Stomach (tissue), 9 donors: Measurements from ENCODE around the gene HTD2. TPM values are rescaled to one million over a fixed set of nuclear protein-coding genes. Genes with fewer than 3 reads are reported as not detected.

ENCODE experiments used
- DNase-seq, 2 donors: peaks; one replicate each; pipeline versions ENCODE4 v3.0.0 to v3.0.0-alpha.2; 2013 to 2019
- H3K27ac ChIP-seq, 5 donors: fragments of 200-600 bp in 4 of 5; sonication (generic) in 4 of 5; one replicate each; pipeline ENCODE4 v1.5.1; 2013 to 2019; ENCODE audit warnings: mild to moderate bottlenecking in 1 of 5, moderate library complexity in 1 of 5
- H3K27me3 ChIP-seq, 3 donors: fragments of 200-600 bp; sonication (generic); one replicate each; pipeline ENCODE4 v1.5.1; 2017 to 2019; ENCODE audit warnings: mixed run types in 1 of 3
- H3K36me3 ChIP-seq, 4 donors: fragments of 200-600 bp; sonication (generic); 1 replicate in 3 of 4; 2 replicates in 1 of 4; pipeline ENCODE4 v1.5.1; 2016 to 2019
- H3K4me1 ChIP-seq, 4 donors: fragments of 200-600 bp; sonication (generic); one replicate each; pipeline ENCODE4 v1.5.1; 2016 to 2019
- H3K4me3 ChIP-seq, 4 donors: fragments of 200-600 bp; sonication (generic) in 3 of 4; one replicate each; pipeline ENCODE4 v1.5.1; 2016 to 2019; ENCODE audit warnings: mild to moderate bottlenecking in 1 of 4
- H3K9me3 ChIP-seq, 4 donors: fragments of 200-600 bp; sonication (generic); one replicate each; pipeline ENCODE4 v1.5.1; 2016 to 2019
- EP300 ChIP-seq: sonication (generic); formaldehyde crosslinking; IDR thresholded peaks from one replicate; pipeline ENCODE4 v1.6.1; 2017; ENCODE audit warnings: antibody characterized with exemption
- POLR2A ChIP-seq, 4 donors: fragments of 450-650 bp; IDR thresholded peaks; one replicate each; pipeline ENCODE4 v1.6.1; 2016; ENCODE audit warnings: antibody characterized with exemption in 4 of 4, control low read depth in 2 of 4, mild to moderate bottlenecking in 1 of 4, moderate library complexity in 1 of 4
- POLR2AphosphoS5 ChIP-seq, 3 donors: sonication (generic); formaldehyde crosslinking; IDR thresholded peaks; one replicate each; pipeline ENCODE4 v1.6.1; 2016; ENCODE audit warnings: antibody characterized with exemption in 3 of 3
- WGBS, 5 donors: extraction: QIAGEN DNeasy Blood & Tissue Kit in 3 of 5; methylation state at CpG; one replicate each; pipeline versions ENCODE4 v1.1.5 to v1.1.7; 2013 to 2018; 5-methylcytosine and 5-hydroxymethylcytosine counted together
- intact Hi-C: fragments of 100-400 bp; cut with DNase I; formaldehyde crosslinking; loops from one replicate; pipeline ENCODE4 v1.15.1; 2023; ENCODE audit warnings: low total_unique reads
- polyA plus RNA-seq, 3 donors: library from polyadenylated mRNA; stranded (reverse); fragments of 200-250 nt; gene quantifications; one replicate each; pipeline ENCODE4 v1.2.3, GENCODE V29; 2013
- total RNA-seq, 5 donors: library from RNA; depleted of rRNA; stranded (reverse); fragments of >200 nt; gene quantifications; one replicate each; pipeline versions ENCODE4 v1.1.0 to v1.2.3, GENCODE V29; 2014 to 2016
- TF ChIP-seq, protein P1 (sequence below), 7 experiments: fragments of 450-650 bp in 4 of 7; fragments of 200-600 bp in 3 of 7; sonication (generic) in 3 of 7; IDR thresholded peaks; one replicate each; pipeline ENCODE4 v1.5.1; 2016 to 2019; ENCODE audit warnings: antibody characterized with exemption in 7 of 7, control low read depth in 2 of 7, mild to moderate bottlenecking in 1 of 7
- donor health status: healthy with polysubstance abuse.
- donor health status: Bipolar disorder and iron deficiency.
- donor health status: healthy.

Gene HTD2
- total and polyA plus RNA-seq, 8 donors = 3.1 to 57.6 (median 7.0) TPM; not detected in 2

DNA sequence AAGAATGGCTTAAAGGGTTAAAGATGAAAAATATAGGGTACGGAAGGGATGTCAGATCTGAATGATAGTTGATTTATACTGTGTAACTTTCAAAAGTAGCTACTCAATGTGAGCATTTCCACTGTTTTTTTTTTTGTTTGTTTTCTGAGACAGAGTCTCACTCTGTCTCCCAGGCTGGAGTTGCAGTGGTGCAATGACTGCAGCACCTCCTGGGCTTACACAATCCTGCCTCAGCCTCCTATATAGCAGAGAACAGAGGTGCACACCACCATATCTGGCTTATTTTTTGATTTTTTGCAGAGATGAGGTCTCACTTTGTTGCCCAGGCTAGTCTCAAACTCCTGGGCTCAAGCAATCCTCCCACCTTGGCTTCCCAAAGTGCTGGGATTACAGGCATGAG lies 16.5 kb downstream of the HTD2 start:
- intact Hi-C loops = no loop called here
- TF ChIP-seq, protein P1, sequence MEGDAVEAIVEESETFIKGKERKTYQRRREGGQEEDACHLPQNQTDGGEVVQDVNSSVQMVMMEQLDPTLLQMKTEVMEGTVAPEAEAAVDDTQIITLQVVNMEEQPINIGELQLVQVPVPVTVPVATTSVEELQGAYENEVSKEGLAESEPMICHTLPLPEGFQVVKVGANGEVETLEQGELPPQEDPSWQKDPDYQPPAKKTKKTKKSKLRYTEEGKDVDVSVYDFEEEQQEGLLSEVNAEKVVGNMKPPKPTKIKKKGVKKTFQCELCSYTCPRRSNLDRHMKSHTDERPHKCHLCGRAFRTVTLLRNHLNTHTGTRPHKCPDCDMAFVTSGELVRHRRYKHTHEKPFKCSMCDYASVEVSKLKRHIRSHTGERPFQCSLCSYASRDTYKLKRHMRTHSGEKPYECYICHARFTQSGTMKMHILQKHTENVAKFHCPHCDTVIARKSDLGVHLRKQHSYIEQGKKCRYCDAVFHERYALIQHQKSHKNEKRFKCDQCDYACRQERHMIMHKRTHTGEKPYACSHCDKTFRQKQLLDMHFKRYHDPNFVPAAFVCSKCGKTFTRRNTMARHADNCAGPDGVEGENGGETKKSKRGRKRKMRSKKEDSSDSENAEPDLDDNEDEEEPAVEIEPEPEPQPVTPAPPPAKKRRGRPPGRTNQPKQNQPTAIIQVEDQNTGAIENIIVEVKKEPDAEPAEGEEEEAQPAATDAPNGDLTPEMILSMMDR (IDR thresholded peaks at IDR 0.05) = no peak
- TF ChIP-seq EP300 (no peak), POLR2AphosphoS5 (IDR thresholded peaks at IDR 0.05) (no peak), POLR2A (IDR thresholded peaks at IDR 0.05) (no peak)
- Histone ChIP-seq H3K27ac (no peak overlapping the region), H3K9me3 (no peaks in the 10 kb centered on the region), H3K4me3 (no peak overlapping the region), H3K4me1 (peaks cover 11 to 38% (median 24%) of the 10 kb centered on the region in 4 donors), H3K36me3 (peaks cover 4 to 28% (median 20%) of the 10 kb centered on the region in 4 donors), H3K27me3 (no peaks in the 10 kb centered on the region)
- no peak for DNase-seq
- 39 to 73% (median 48%) methylated on average over 1 of the region's 1 CpG for WGBS, 5 donors

DNA sequence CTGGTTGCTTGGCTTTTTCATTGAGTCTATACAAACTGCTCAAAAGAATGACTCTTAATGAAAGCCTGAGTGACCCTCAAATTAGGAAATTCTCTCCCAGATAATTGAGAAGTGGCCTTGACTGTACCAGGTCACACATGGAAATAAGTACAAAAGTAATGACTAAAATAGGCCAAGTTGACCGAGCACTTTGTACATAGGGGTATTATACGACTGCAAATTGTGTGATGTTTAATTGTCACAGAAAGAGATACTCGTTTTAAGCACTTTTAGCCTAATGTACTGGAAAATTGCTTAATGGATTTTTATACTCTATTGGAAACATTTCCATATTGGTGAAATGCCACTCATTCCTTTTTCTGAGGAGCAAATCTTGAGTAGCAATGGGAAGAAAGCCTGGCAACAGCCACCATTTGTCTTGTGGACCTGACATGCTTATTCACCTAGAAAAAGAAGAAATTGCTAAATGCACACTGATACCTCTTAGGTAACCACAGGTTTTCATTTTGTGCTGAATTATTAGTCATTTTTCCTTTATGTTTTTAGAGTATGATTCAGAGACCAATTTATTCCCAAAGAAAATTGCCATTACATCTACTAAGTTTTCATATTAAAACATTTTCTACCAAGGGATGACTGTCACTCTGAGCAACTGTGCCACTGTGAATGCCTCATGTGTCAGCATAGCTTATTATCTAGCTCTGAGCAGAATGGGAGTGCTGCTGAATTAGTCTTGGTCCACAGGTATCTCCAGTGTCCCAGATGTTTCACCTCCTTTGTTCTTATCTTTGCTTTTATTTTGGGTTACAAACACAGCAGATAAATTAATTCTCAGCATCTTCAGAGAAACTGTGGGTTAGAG lies 17.4 kb downstream of the HTD2 start:
- Histone ChIP-seq H3K27me3 (no peaks in the 10 kb centered on the region), H3K4me1 (peaks cover 11 to 38% (median 24%) of the 10 kb centered on the region in 4 donors), H3K27ac (peak overlapping the region in 1 of 5 donors; percentile 78), H3K36me3 (peaks cover 0 to 19% (median 10%) of the 10 kb centered on the region in 4 donors), H3K4me3 (no peak overlapping the region), H3K9me3 (no peaks in the 10 kb centered on the region)
- WGBS, 5 donors = 77 to 88% (median 81%) methylated on average over 3 of the region's 3 CpGs
- no peak for DNase-seq
- intact Hi-C loops = no loop called here
- no peak for TF ChIP-seq POLR2AphosphoS5 (IDR thresholded peaks at IDR 0.05)
- no peak for TF ChIP-seq POLR2A (IDR thresholded peaks at IDR 0.05)
- TF ChIP-seq, protein P1 (IDR thresholded peaks at IDR 0.05) = no peak
- TF ChIP-seq EP300 = no peak

DNA sequence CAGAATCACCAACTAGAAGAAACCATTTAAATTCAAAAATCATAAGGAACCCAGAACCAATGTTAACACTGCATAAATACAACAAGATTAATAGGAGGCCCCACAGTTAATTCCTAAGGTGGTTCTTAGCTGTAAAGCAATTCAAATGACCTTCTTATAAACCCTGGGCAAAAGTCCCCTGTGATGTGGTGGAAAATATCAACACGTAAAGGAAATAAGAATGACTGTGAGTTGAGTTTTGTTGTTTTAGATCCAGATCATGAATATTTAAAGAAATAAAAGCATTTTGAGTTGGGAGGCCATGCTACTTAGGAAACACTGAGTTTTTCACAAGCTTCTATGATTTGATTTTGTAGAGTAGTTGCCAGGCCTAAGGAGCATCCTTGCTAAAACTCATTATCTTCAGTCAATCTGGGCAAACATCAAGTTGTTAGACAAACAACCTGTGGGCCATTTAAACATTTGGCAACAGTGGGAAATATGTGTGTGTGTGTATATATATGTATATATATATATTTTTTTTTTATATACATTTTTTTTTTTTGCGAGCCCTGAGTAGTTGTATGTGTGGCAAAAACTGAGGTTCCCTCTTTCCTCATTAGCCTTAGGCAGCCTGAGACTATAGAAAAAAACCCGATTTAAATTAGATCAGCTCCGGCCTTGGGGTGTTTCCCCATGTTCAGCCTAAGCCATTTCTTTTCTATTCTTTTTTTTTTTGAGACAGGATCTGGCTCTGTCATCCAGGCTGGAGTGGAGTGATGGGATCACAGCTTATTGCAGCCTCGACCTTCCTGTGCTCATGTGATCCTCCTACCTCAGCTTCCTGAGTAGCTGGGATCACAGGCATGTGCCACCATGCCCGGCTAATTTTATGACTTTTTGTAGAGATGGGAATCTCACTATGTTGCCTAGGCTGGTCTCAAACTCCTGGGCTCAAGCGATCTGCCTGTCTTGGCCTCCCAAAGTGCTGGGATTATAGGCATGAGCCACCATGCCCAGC lies 18.4 kb downstream of the HTD2 start:
- Histone ChIP-seq H3K27ac (peak overlapping the region; percentile 65 to 78 (median 72)), H3K9me3 (no peaks in the 10 kb centered on the region), H3K36me3 (peaks cover 0 to 10% (median 2%) of the 10 kb centered on the region in 4 donors), H3K4me1 (peaks cover 11 to 38% (median 24%) of the 10 kb centered on the region in 4 donors), H3K27me3 (no peaks in the 10 kb centered on the region), H3K4me3 (no peak overlapping the region)
- WGBS, 5 donors = 72 to 79% (median 75%) methylated on average over 7 of the region's 7 CpGs
- no peak for DNase-seq
- intact Hi-C loops = no loop called here
- no peak for TF ChIP-seq POLR2A (IDR thresholded peaks at IDR 0.05)

DNA sequence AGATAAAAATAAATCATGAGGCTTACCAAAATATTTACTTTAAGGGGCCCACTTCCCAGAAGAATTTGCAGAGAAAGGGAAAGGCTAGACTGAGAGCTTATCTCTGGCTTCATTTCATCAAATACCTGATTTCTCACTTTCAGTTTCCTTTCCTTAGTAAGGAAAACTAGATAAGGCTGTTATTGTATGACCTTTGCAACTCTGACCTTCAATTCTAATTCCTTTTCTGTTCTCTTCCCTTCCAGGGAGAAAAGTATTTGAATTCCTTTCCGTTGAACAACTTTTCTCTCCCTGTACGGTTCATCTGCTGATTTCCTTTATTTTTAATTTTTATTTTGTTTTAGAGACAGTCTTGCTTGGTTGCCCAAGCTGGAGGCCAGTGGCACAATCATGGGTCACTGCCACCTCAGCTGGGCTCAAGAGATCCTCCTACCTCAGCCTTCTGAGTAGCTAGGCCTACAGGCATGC lies 19.2 kb downstream of the HTD2 start:
- peaks cover 11 to 38% (median 24%) of the 10 kb centered on the region in 4 donors for H3K4me1 ChIP-seq
- H3K27ac ChIP-seq = peak overlapping the region; percentile 65 to 81 (median 72)
- TF ChIP-seq, protein P1 (IDR thresholded peaks at IDR 0.05) = no peak
- TF ChIP-seq POLR2AphosphoS5 (IDR thresholded peaks at IDR 0.05) = no peak
- TF ChIP-seq POLR2A (IDR thresholded peaks at IDR 0.05) = no peak
- no peak for TF ChIP-seq EP300
- 14 to 47% (median 15%) methylated on average over 2 of the region's 2 CpGs for WGBS, 5 donors
- no peak overlapping the region for H3K4me3 ChIP-seq
- peak in 1 of 2 donors; percentile 65 for DNase-seq
- no peaks in the 10 kb centered on the region for H3K9me3 ChIP-seq
- H3K27me3 ChIP-seq = no peaks in the 10 kb centered on the region
- peaks cover 0 to under 1% (median 0%) of the 10 kb centered on the region in 4 donors for H3K36me3 ChIP-seq
- intact Hi-C loops = no loop called here
